Hepatocyte (in vitro differentiated cells): Measurements from ENCODE around the gene TRIOBP.

Source experiments
- EZH2 ChIP-seq: fragments of 200-600 bp; sonication (generic); IDR thresholded peaks from 2 replicates; pipeline ENCODE4 v1.6.1; 2016; ENCODE audit warnings: antibody characterized with exemption, mild to moderate bottlenecking, borderline replicate concordance
- EZH2phosphoT487 ChIP-seq: fragments of 200-600 bp; sonication (generic); IDR thresholded peaks from one replicate; pipeline ENCODE4 v1.6.1; 2018; ENCODE audit warnings: antibody characterized with exemption, mild to moderate bottlenecking, low read depth, moderate library complexity; ENCODE audit not compliant: unreplicated experiment, severe bottlenecking
- TF ChIP-seq, protein P1 (sequence below): fragments of 200-600 bp; sonication (generic); IDR thresholded peaks from 2 replicates; pipeline ENCODE4 v1.5.1; 2016; ENCODE audit warnings: antibody characterized with exemption, mild to moderate bottlenecking; ENCODE audit not compliant: poor library complexity

DNA sequence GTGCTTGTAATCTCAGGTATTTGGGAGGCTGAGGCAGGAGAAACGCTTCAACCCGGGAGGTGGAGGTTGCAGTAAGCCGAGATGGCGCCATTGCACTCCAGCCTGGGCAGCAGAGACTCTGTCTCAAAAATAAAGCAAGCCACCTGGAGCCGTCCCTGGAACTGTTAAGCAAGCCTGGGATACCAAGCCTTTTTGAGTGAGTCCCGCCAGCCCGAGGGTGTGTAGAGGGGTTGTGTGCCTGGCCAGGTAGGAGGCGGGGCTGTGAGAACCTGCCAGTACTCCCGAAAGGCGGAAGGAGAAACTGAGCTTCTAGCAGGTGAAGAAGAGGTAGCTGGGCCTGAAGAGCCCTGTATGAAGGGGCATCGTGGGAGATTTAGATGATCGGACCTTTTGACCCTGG lies 52.4 kb downstream of the TRIOBP start:
- TF ChIP-seq, protein P1, sequence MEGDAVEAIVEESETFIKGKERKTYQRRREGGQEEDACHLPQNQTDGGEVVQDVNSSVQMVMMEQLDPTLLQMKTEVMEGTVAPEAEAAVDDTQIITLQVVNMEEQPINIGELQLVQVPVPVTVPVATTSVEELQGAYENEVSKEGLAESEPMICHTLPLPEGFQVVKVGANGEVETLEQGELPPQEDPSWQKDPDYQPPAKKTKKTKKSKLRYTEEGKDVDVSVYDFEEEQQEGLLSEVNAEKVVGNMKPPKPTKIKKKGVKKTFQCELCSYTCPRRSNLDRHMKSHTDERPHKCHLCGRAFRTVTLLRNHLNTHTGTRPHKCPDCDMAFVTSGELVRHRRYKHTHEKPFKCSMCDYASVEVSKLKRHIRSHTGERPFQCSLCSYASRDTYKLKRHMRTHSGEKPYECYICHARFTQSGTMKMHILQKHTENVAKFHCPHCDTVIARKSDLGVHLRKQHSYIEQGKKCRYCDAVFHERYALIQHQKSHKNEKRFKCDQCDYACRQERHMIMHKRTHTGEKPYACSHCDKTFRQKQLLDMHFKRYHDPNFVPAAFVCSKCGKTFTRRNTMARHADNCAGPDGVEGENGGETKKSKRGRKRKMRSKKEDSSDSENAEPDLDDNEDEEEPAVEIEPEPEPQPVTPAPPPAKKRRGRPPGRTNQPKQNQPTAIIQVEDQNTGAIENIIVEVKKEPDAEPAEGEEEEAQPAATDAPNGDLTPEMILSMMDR: no peak
- TF ChIP-seq EZH2 (no peak), EZH2phosphoT487 (no peak)
